OCI-M1 (cell line): Measurements from ENCODE around the gene CLINT1.
"Not testable (repeated sequence)": the region's sequence is repeated elsewhere in the genome, so short reads cannot be mapped to it uniquely, and the experiment has no call there.

Source experiments
- DNase-seq: peaks from one replicate; lab custom pipeline; 2025; lab: John Stamatoyannopoulos, UW

The CLINT1 gene

DNA sequence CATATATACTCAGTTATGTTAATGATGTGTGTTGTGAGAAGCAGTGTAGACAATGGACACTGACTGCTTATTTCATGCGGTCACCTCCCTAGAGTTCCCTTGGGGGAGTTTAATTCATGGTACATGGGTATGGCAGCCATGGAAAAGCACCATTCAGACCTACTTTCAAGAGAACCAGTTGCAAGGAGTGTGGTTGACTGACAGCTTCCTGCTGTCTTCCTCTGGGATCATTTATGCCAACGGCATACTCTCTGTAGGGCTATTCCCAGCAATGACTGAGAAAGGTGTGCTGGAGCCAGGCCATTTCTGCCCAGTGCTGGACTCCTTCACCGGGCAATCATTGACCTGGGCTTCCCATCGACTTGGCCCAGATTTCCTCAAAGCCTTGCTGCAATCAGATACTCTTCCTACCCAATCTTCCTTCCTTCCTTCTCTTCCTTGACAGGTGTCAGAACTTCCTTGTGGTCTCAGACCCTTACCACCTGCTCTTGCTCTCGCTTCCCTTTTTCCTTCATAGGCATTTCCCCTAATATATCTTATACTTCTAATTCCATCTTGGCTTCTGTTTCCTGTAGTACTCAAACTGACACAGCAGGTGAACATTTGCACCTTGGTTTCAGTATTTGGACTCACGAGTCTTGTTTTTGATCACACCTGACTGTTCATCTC is 3.4 kb upstream of the CLINT1 start:
- DNase-seq, result no peak

DNA sequence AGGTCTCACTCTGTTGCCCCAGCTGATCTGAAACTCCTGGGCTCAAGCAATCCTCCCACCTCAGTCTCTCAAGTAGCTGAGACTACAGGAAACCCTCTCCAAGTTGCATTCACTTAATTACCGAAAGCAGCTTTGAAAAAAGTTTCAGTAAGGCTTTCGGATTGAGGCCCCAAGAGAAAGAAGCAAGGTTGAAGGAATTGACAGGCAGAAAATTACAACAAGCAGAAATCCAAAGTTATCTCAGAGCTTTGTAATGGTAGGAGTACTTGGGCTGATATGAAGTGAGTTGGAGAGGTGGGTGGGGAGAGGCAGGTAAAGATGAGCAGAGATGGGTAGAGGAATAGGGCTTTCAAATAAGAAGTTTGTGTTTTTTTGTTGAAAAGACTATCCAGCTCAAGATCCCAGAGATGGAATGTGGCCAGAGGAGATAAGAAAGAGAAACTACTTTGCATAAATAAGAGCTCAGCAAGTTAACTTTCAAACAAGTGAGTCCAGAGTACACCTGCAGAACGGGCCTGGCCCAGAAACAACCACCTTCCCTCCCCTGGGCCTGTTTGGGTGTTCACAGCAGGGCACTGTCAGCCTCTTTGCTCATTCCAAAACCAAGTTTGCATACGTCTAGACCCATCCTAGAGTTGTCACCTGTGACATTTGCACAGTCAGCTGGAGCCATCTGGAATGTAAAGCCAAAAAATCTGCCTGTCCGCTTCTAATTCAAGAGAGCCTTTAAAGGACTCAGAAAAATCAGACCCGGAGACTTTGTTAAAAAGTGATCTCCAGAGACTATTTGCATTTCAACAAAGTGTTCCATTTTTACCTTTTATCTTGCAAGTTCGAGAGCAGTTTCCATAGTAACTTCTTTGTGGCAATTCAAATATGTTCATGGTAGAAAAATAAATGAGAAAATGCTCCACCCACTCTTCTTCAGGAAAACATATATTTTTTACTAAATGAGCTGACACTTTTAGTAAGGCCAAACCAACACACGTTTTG is 2.2 kb upstream of the CLINT1 start:
- DNase-seq, result no peak

DNA sequence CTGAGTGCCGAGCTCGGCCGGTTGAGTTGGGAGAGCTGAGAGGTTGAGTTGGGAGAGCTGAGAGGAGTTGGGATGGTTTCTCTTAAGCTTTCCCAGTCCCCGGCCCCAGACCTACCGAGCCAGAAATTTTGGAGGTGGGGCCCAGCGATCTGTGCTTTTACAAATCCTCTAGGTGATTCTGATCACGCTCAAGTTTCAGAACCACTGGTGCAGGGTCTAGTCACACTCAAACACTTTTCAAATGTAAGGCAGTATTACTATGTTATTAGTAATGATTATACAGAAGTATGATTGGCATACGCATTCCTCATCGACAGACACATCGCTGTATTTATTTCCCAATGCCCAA is 256 bp upstream of the CLINT1 start:
- no peak for DNase-seq

DNA sequence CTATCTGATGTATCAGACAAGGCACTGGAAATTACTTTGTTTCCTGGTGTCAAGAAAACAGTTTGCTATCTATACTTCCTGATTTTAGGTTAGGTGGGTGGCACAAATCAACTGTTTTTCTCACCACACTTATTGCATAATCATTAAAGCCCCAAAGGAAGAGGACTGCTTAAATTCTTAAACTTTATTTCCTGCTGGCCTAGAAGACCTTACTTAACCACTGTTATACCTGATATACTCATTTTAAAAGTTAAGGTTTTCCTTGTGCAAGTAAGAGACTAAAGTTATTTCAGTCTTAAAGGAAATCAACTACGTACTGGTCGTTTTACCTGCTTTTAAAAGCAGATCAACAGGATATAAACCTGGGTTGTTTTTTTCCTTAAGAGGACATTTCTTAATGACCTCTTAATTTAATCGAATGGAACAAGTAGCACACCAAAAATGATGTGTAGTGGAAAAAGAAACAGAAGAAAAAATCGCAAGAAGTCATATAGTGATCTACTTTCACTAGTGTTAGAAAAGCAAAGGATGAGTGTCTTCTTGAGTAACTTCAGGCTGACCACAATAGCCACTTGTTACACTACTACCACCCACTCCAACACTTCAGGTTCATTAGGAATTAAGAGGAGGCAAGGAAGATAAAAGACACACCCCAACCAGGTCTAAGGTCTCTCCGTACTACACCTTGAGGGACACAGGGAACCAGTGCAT is 974 bp downstream of the CLINT1 start:
- peak; percentile 82 for DNase-seq

DNA sequence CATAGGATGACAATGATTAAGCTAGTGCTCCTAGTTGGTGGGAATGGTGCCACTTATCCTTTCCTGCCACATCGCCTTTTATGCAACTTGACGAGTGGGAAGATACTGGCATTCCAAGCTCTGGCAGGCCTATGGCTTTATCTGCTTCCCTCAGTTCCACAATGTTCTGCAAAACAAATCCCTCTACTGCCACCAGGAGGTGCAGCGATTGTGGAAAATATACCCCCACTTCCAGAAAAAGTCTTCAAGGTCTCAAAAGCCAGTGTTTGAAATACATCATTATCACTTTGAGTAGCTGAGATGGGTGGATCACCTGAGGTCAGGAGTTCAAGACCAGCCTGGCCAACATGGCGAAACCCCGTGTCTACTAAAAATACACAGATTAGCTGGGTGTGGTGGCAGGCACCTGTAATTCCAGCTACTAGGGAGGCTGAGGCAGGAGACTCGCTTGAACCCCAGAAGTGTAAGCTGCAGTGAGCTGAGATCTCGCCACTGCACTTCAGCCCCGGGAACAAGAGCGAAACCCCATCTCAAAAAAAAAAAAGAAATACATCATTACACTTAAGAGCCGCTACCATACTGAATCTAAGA is 3.4 kb downstream of the CLINT1 start:
- peak; percentile 65 for DNase-seq

DNA sequence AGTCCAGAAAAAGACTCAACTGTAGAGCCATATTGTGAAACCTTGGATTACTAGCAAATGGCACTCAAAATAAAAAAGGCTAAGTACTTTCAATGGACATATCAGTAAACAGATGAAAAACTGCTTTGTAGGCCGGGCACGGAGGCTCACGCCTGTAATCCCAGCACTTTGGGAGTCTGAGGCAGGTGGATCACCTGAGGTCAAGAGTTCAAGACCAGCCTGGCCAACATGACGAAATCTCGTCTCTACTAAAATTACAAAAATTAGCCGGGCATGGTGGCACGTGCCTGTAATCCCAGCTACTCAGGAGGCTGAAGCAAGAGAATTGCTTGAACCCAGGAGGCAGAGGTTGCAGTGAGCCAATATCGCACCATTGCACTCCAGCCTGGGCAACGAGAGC is 5.6 kb downstream of the CLINT1 start:
- not testable (repeated sequence) for DNase-seq

DNA sequence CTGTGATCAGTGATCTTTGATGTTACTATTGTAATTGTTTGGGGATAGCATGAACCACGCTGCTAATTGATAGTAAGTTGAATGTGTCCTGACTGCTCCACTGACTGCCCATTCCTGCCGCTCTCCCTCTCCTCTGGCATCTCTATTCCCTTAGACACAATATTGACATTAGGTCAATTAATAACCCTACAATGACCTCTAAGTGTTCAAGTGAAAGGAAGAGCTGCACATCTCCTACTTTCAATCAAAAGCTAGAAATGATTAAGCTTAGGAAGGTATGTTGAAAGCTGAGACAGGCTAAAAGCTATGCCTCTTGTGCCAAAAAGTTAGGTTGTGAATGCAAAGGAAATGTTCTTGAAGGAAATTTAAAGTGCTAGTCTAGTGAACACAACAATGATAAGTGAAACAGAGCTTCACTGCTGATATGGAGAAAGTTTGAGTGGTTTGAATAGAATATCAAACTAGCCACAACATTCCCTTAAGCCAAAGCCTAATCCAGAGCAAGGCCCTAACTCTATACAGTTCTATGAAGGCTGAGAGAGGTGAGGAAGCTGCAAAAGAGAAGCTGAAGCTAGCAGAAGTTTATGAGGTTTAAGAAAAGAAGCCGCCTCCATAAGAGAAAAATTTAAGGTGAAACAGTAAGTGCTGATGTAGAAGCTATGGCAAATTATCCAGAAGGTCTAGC is 12.9 kb downstream of the CLINT1 start:
- DNase-seq, result no peak

DNA sequence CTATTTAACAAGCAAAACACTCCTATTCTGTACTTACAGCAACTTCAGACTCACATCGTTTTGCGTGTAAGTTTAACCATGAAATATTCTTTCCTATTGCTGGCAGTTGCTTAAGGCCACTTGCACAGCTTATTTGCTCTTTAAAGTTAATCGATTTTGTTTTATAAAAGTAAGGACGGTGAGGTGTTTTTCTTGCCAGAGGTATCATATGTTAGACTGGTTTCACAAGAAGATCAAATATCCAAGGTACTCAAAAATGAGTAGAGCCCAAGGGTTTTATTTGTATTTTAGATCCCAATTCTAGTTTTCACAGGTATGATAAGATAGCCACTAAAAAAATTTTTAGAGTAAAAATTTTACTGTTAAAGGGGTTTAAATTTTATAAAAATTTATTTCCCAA is 16.2 kb downstream of the CLINT1 start:
- DNase-seq, result no peak

DNA sequence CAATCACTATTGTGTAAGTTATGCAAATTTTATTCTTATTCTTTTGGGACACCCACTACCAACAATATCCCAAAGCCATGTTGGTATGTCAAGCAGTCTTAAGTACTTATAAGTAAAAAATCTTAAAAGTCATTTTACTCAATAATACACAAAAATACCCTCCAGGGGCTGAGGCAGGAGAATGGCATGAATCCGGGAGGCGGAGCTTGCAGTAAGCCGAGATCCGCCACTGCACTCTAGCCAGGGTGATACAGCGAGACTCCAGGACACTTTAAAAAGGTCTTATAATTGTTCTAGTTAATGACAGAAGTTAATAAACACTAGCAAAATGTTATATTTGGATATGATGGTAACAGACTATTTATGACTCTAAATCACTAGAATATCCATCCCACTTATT is 16.8 kb downstream of the CLINT1 start:
- DNase-seq, result no peak

DNA sequence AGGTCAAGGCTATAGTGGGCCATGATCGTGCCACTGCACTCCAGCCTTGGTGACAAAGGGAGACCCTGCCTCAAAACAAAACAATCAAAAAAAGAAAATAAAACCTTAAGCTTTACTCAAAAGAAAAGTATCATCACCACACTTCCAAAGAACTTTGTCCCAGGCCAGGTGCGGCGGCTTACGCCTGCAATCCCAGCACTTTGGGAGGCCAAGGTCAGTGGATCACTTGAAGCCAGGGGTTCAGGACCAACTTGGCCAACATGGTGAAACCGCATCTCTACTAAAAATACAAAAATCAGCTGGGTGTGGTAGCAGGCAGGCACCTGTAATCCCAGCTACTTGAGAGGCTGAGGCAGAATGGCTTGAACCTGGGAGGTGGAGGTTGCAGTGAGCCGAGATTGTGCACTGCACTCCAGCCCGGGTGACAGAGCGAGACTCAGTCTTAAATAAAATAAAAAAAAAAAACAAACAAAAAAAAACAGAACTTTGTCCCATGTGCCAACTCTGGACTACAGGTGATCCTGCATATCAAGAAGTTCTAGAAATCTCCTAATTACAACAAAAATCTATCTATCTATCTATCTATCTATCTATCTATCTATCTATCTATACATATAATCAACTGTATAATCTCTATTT is 19.7 kb downstream of the CLINT1 start:
- DNase-seq, result no peak

DNA sequence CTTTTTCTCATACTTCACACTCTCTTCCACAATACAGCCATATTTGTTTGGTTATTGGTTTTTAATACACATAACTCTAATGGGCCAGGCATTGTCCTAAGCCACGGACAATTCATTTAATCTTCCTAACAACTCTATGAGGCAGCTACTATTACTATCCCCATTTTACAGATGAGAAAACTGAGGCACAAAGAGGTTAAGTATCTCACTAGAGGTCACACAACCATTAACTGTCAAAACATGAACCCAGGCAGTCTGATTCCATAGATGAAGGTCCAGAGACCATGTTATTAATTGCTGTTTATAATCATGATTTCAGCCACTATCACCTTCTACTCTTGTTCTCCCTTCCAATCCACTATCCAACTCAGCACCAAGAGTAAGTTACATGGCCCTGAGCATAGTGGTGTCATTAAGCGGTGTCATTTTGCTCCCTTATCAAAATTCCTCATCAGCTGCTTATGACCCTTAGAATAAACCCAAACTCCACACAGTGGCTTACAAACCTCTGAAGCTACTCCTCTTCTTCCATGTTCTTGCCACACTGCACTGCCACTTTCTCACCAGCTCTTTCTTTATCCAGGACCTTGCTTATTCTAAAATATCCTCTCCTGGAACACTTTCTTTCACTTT is 22.7 kb downstream of the CLINT1 start:
- no peak for DNase-seq

DNA sequence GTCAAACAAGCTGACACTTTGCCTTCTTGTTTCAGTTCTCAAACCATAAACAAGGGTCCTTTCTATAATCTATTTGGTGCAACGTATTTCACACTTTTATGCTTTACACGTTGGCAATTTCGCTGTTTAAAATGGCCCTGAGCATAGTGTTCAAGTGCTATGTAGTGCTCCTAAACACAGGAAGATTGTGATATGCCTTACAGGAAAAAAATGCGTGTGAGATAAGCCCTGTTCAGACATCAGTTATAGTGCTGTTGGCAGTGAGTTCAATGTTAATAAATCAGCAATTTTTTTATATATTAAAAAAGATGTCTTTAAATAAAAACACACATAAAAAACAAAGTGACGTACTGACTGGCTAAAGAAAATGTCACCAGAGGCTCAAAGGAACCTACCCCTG is 23.9 kb downstream of the CLINT1 start:
- DNase-seq, result peak; percentile 36

DNA sequence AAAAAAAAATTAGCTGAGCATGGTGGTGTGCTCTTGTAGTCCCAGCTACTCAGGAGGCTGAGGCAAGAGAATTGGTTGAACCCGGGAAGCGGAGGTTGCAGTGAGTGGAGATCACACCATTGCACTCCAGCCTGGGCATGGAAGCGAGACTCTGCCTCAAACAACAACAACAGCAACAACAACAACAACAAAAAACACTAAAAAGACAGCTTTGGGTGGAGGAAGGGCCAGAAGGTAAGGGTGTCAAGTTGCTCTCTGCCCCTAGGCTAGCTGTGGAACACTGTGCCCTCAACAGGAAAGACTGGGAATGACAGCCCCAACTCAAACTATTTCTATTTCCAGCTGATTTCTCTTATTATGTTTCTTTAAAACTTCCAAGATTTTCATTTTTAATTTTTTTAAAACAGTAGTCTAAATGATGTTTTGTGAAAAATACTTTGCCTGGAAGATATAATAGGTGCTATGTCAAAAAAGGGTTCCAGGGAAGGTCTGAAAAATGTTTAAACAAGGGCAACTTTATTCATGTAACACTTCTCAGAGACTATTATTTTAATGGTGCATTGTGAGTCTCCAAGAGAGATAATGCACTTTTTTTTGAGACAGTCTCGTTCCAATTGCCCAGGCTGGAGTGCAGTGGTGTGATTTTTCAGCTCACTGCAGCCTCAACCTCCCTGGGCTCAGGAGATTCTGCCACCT is 29.9 kb downstream of the CLINT1 start:
- DNase-seq, result peak; percentile 64

DNA sequence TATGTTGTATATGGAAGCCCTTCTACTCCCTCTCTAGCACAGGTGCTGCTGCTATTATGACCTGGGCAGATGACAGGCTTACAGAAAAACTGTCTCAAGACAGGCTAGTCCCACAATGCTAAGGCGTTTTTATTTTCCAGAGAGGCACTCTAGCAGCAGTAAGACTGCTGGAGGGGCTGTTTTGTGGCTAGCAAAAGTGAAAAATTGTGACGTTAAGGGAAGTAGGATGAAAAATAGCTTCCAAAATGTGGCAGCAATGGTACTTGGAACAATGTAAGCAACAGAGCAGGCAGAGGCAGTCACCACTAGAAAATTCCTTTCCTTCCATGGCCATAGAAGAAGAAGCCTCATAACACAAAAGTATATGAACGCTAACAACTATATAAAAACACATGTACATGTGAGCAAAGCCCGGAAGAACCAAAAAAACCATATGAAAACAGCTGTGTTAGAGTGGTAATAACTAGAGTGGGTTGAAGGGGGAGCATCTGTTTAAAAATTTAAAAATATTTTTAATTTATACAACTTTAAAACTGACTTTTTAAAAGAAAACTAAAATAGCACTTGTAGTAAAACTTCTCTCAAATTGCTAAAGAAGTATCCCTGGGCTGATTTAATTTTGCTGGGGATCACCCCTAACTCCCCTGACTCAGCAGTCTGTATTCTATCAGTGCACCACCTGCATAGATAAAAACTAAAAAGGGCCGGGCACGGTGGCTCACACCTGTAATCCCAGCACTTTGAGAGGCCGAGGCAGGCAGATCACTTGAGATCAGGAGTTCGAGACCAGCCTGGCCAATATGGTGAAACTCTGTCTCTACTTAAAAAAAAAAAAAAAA is 30.6 kb downstream of the CLINT1 start:
- DNase-seq, result no peak

DNA sequence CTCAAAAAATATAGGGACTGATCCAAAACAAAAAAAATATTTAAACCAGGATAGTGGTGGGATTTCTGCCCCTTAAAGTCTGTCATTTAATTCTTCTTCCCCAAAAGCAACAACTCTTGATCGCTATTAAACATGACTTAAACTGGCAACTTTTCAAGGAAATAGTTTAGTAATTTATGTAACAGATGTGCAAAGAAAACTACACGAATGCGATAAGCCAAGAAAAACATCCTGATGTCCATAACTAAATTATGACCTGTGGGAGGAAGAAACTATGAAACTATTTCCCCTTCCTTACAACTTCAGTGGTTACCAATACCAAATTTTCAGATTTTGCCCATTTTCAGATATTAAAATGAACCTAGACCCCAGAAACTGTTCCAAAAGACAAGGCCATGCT is 31.5 kb downstream of the CLINT1 start:
- DNase-seq, result no peak

DNA sequence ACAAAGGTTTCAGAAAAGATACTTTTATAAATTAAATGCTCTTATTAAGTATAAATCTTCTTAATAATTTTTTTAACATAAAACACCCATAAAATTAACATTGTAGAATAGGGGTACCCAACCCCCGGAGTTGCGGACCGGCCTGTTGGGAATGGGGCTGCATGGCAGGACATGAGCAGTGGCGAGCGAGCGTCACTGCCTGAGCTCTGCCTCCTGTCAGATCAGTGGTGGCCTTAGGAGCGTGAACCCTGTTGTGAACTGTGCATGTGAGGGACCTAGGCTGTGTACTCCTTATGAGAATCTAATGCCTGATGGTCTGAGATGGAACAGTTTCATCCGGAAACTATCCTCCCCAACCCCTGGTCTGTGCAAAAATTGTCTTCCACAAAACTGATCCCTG is 35.3 kb downstream of the CLINT1 start:
- no peak for DNase-seq

DNA sequence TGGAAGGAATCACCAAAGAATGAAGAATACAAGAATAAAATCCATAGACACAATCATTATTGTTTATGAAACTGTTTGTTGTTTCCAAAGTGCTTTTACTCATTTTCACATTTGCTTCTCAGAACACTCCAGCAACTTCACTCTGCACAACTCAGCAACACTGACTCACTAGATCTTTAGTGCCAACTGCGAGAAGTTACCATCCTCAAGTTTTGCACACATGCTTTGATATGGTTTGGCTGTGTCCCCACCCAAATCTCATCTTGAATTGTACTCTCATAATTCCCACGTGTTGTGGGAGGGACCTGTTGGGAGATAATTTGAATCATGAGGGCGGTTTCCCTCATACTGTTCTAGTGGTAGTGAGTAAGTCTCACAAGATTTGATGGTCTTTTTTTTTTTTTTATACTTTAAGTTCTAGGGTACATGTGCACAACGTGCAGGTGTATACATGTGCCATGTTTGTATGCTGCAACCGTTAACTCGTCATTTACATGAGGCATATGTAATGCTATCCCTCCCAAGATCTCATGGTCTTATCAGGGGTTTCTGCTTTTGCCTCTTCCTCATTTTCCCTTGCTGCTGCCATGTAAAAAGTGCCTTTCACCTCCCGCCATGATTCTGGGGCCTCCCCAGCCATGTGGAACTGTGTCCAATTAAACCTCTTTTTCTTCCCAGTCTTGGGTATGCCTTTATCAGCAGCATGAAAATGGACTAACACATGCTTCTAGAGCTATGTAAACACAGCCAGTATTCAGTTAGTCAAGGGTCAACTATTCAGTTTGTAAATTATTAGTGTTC is 36.9 kb downstream of the CLINT1 start:
- DNase-seq, result no peak

DNA sequence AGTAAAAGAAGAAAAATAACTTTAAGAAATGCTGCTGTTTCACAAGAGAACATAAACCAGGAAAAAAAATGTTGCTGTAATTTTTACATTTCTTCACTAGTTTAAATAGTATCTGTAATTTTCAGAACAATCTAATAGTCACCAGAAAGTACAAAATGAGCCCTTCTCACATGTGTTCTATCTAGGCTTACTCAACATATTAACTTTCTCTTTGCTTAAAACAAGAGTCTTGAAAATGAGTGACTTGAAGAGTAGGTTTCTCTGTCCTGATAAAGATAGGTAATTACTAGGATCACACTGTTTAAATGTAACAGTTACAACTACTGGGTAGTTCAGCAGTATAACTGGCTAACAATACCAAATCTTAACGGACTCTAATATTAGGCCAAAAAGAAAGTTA is 37.5 kb downstream of the CLINT1 start:
- peak; percentile 29 for DNase-seq
